ENCODE data around the gene TLN1.
A peak's percentile ranks its signal among the peaks of the same experiment; 100 is the strongest.

The TLN1 gene

GRCh38 chr9:35664531-35665470, 67.2 kb downstream of the TLN1 start, which contains the start of gene ARHGEF39:
Gene ARHGEF39, minus strand, starts transcription at chr9:35665195. Its CDS starts 26 bp downstream, at chr9:35665169.
- DNase-seq, result peak; percentile 75

DNA sequence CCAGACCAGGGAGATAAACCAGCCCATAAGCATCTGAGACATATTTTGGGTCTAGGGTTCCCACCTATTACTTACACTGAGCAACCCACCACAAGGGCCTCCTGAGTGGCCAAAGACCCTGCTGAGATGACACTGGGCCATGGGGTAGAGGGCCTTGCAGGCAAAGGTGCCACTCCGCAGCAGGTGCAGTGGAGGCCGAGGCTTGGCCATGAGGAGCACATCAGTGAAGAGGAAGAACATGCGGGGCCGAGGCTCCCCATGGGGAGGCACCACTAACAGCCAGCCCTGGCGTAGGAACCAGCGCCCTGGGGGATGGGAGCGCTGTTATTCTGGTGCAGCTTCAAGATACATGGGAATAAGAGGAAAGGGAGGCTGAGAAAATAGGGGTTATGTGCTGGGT, 69.6 kb downstream of the TLN1 start:
- no peak for DNase-seq

DNA sequence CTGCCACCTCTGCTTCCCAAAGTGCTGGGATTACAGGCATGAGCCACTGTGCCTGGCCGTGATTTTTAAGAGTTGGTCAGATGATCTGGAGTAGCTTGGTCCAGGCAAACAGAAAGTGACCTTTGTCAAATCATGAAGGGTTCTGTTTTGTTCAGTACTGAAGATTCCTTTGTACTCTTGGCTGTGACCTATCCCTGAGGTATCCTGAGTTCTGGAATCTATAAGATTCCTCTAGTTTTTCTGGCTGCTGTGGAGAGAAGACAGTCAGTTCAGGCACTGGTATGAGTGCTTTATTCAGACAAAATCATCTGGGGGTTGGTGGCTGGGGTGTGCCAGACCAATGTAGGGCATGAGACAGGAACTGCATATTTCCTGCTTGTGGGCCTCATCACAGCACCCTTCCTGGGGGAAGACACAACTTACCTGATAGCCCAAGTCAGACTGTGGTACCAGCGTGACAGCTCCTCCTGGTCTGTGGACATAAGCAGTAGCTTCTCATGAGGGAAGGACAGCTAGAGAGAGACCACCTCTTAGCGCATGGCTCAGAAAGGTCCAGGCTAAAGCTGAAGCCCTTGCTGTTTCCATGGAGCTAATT, 70.1 kb downstream of the TLN1 start:
- no peak for DNase-seq

- DNase-seq, result peak; percentile 48
These were observed 71.0 kb downstream of the TLN1 start for GRCh38 chr9:35660966-35661415.

GRCh38 chr9:35659340-35659739, 72.7 kb downstream of the TLN1 start:
- no peak for DNase-seq

- peak; percentile 54 for DNase-seq
These were observed 73.1 kb downstream of the TLN1 start for GRCh38 chr9:35658968-35659220.

DNA sequence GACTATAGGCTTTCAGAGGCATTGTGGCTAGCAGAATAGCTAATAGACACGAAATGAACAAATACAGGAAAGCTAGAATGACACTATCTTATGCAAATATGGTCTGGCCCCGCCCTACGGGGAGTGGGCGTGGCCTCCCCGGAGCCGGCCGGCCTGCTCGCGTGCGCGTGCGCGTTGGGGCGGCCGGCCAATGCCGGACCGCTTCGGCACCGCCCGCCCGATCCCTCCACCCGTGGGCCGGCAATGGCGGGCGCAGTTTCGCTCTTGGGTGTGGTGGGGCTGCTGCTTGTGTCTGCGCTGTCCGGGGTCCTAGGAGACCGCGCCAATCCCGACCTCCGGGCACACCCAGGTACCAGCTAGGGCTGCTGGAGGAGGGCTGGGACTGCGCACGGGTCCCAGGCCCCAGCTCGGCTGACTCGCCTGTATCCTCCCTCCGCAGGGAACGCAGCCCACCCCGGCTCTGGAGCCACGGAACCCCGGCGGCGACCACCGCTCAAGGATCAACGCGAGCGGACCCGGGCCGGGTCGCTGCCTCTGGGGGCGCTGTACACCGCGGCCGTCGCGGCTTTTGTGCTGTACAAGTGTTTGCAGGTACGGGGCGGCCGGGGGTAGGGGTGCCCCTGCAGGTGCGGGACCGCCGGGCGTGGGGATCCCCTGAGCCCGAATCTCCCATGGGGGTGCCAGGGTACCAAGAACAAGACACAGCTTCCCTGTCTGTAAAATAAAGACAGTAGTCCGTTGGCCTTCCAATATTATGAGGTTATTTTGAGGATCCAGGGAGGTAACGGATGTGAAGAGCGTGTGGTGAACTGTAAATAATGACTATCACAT, 73.6 kb downstream of the TLN1 start, which contains the start of gene CCDC107:
TSS of gene CCDC107 (plus strand) at position 156 of the 831 bp plus-strand sequence. CDS start at position 244, 88 bp downstream.
- peak; percentile 82 for DNase-seq

- peak; percentile 100 for DNase-seq
These were observed 74.4 kb downstream of the TLN1 start, which contains the start of gene RMRP for GRCh38 chr9:35657546-35658136. Gene RMRP, minus strand, starts transcription at chr9:35658019.

DNA sequence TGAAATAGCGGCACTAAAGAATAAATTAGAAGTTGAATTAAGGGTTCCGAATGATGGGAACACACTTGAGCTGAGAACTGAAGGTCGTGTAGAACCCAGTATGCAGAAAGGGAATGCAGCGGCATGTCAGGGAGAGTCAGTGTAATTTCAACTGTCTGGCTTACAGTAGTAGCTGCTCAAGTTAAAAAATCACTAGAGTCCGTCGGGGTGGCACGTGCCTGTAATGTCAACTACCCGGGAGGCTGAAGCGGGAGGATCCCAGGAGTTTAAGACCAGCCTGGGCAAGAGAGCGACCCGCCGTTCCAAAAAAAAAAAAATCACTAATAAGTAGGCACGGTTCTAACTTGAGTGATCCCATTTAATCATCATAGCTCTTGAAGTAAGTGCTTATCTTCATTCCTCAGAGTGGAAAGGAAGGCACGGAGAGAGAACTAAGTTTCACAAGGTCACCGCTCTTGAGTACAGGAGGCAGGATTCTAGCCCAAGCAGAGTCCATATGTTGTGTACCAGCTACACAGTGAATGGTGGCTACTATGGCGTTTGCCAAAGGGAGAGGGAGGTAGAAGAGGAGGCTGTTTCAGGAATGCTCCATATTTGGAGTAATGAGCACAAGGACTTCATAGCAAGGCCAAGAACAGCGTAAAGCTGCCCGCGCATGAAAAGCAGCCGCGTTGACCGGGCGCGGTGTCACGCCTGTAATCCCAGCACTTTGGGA, 75.0 kb downstream of the TLN1 start:
- no peak for DNase-seq

DNA sequence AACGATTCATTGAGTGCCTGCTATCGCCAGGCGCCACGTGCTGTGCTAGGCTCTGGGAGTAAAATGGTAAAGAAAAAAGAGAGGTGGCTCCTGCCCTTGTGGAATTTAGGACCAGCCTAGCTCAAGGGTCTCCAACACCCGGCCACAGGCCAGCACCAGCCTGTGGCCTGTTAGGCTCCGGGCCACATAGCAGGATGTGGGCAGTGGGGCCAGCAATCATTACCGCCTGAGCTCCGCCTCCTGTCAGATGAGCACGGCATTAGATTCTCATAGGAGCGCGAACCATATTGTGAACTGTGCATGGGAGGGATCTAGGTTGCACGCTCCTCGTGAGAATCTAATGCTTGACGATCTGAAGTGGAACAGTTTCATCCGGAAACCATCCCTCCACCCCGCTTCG, 75.6 kb downstream of the TLN1 start:
- no peak for DNase-seq

DNA sequence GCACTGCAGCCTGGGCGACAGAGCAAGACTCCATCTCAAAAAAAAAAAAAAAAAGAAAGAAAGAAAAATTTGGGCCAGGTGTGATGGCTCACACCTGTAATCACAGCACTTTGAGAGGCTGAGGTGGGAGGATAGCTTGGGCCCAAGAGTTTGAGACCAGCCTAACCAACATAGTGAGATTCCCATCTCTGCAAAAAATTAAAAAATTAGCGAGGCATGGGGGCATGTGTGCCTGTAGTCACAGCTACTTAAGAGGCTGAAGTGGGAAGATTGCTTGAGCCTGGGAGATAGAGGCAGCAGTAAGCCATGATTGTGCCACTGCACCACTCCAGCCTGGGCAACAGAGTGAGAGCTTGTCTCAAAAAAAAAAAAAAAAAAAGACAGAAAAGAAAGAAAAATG, 78.4 kb downstream of the TLN1 start:
- DNase-seq, result no peak

DNA sequence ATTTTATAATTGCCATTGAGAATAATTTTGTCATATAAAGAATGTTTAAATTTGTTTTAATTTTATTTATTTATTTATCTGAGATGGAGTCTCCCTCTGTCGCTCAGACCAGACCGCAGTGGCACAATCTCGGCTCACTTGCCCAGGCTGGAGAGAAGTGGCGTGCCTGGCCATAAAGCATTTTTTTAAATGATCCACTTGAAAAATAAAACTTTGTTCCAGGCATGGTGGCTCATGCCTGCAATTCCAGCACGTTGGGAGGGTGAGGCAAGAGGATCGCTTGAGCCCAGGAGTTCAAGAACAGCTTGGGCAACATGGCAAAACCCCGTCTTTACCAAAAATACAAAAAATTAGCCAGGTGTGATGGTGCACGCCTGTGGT, 79.2 kb downstream of the TLN1 start:
- no peak for DNase-seq

- no peak for DNase-seq
These were observed 79.8 kb downstream of the TLN1 start for GRCh38 chr9:35651956-35652828.

DNA sequence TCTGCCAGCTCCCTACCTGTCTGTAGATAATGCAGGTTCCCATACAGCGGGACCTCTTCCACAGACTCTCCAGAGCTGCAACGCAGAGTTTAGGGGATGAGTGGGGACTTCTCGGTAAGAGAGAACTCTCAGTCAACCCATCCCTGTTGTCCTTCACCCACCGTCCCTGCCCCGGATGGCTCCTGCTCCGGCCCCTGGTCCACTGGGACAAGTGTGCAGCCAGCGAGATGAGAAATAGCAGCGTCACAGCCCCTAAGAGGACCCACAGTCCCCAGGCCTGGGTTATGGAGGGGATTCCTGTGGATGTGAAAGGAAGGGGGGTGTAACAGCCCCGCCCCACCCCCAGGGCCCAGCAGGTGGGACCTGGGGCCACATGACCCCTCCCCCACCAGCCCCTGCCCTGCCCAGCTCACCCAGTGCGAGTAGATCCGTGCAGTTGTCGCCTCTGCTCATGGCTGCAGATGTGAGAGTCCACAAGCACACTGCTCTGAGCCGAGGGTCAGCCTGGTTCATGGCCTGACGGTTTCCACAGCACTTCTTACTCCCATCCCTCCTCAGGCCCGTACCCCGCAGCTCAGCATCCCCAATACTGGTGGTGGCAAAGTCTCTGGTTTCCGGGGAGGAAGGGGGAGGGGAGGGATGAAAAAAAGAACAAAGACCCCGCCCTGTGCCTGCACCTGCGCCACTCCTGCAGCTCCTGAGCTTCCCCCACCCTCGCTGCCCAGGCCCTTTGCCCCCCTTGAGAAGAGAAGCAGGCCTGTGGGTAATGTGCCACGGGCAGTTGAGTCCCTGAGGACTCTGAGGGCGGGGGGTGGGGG, 81.4 kb downstream of the TLN1 start, which contains the start of gene SIT1:
TSS of gene SIT1 (minus strand) at position 591 of the 818 bp plus-strand sequence. CDS start at position 513, 78 bp downstream.
- DNase-seq, result no peak

- no peak for DNase-seq
These were observed 82.3 kb downstream of the TLN1 start for GRCh38 chr9:35649431-35650340.
